ENCODE data around the gene FRS3.

The FRS3 gene

GRCh38 chr6:41735427-41736185 lies 44.1 kb downstream of the FRS3 start, which contains the start of gene TFEB:
Gene TFEB (minus strand): TSS chr6:41735608. CDS start chr6:41691213, 44,395 bp downstream.
- ChIA-PET CTCF (interaction anchor here (0.6 to 6.7 kb wide), 21 partner anchors 9 to 367 kb away, joined by 3 to 51 read pairs (median 4); partner anchors contain the start of genes BYSL, MED20, PRICKLE4 and TOMM6), POLR2A (interaction anchor here (0.9 to 2.1 kb wide), 2 partner anchors 12 to 44 kb away, joined by 3 to 6 read pairs; partner anchors contain the start of gene FRS3)
- Histone ChIP-seq H3K4me3 (ENCODE audit: low read depth, low read length) (peak within 1 kb of the TSS; percentile 58), H3K9me3 (ENCODE audit: control insufficient read depth, insufficient read depth, low read depth, low read length) (no peaks in the 10 kb centered on the region), H3K4me1 (ENCODE audit: control insufficient read depth, insufficient read depth, low read length) (0 out of 2 replicates have a peak, but pooled peaks cover 3% of the 10 kb centered on the region), H3K27ac (ENCODE audit: extremely low read depth, low read depth, low read length) (peak within 1 kb of the TSS; percentile 58; the same call in 1 of the 2 replicates), H3K36me3 (ENCODE audit: control insufficient read depth in 2 of 2, insufficient read depth in 1 of 2, low read length in 2 of 2) (no peaks in the 10 kb centered on the region)
- TF ChIP-seq ZEB2 (tag by site-specific recombination; IDR thresholded peaks at IDR 0.05): peak; percentile 71
- TF ChIP-seq SCRT2 (tag by site-specific recombination; IDR thresholded peaks at IDR 0.05): peak; percentile 90
- TF ChIP-seq ZBTB17 (tag by site-specific recombination; IDR thresholded peaks at IDR 0.05): peak; percentile 67
- no peak for TF ChIP-seq ZSCAN5A (tag by site-specific recombination; IDR thresholded peaks at IDR 0.05)
- TF ChIP-seq ZNF404 (tag by site-specific recombination; IDR thresholded peaks at IDR 0.05): no peak
- peak; percentile 90 for TF ChIP-seq KLF8 (tag by site-specific recombination; IDR thresholded peaks at IDR 0.05)
- TF ChIP-seq ZNF449 (tag by site-specific recombination; IDR thresholded peaks at IDR 0.05): no peak
- peak; percentile 30; the same call in 1 of the 2 replicates for TF ChIP-seq ZNF600 (tag by site-specific recombination; IDR thresholded peaks at IDR 0.05)
- peak; percentile 36; the same call in 1 of the 2 replicates for TF ChIP-seq ZBTB20 (tag by site-specific recombination; IDR thresholded peaks at IDR 0.05)
- 0 out of 2 replicates have a peak, but pooled peaks have one; percentile 44 for TF ChIP-seq SP7 (tag by site-specific recombination; IDR thresholded peaks at IDR 0.05)
- TF ChIP-seq ZSCAN23 (tag by site-specific recombination; IDR thresholded peaks at IDR 0.05): no peak
- no peak for TF ChIP-seq GFI1B (tag by site-specific recombination; IDR thresholded peaks at IDR 0.05)
- 0 out of 2 replicates have a peak, but pooled peaks have one; percentile 36 for TF ChIP-seq ZXDB (tag by site-specific recombination; IDR thresholded peaks at IDR 0.05)
- no peak for TF ChIP-seq GLI4 (tag by site-specific recombination; IDR thresholded peaks at IDR 0.05)
- TF ChIP-seq KLF17 (tag by site-specific recombination; IDR thresholded peaks at IDR 0.05): 0 out of 2 replicates have a peak, but pooled peaks have one; percentile 22
- TF ChIP-seq PRDM10 (tag by site-specific recombination; IDR thresholded peaks at IDR 0.05): peak; percentile 30; the same call in 1 of the 2 replicates
- peak; percentile 79 for TF ChIP-seq KLF9 (tag by site-specific recombination; IDR thresholded peaks at IDR 0.05; ENCODE audit: low read depth)
- TF ChIP-seq ZNF791 (tag by site-specific recombination; IDR thresholded peaks at IDR 0.05): no peak
- peak; percentile 51 for TF ChIP-seq SP2 (tag by site-specific recombination; IDR thresholded peaks at IDR 0.05)
- peak; percentile 13; the same call in 1 of the 2 replicates for TF ChIP-seq YY1 (tag by site-specific recombination; IDR thresholded peaks at IDR 0.05)
- TF ChIP-seq ZBTB8A (tag by site-specific recombination; IDR thresholded peaks at IDR 0.05): peak; percentile 74
- no peak for TF ChIP-seq KLF16 (tag by site-specific recombination; IDR thresholded peaks at IDR 0.05)
- peak; percentile 98 for TF ChIP-seq ZNF76 (tag by site-specific recombination; IDR thresholded peaks at IDR 0.05; ENCODE audit: borderline replicate concordance, low read depth)
- 0 out of 2 replicates have a peak, but pooled peaks have one; percentile 13 for TF ChIP-seq ZBTB7A (tag by site-specific recombination; IDR thresholded peaks at IDR 0.05; ENCODE audit: low read depth)
- TF ChIP-seq ZNF214 (tag by site-specific recombination; IDR thresholded peaks at IDR 0.05; ENCODE audit: borderline replicate concordance): no peak
- 0 out of 2 replicates have a peak, but pooled peaks have one; percentile 69 for TF ChIP-seq HOXC10 (CRISPR knock-in tag; IDR thresholded peaks at IDR 0.05)
- TF ChIP-seq ZNF624 (tag by site-specific recombination; IDR thresholded peaks at IDR 0.05): no peak
- TF ChIP-seq CTCF (tag by site-specific recombination; IDR thresholded peaks at IDR 0.05): peak; percentile 88
- TF ChIP-seq ZNF707 (tag by site-specific recombination; IDR thresholded peaks at IDR 0.05): no peak
